HG02763 (cell line): ENCODE data around the gene LGALS3BP.

Experiments used
- ATAC-seq: cut with Tn5 transposase; IDR thresholded peaks from one replicate; pipeline ENCODE4 v1.9.1; 2021; ENCODE audit warnings: mild to moderate bottlenecking, moderate library complexity; ENCODE audit not compliant: unreplicated experiment

LGALS3BP gene

DNA sequence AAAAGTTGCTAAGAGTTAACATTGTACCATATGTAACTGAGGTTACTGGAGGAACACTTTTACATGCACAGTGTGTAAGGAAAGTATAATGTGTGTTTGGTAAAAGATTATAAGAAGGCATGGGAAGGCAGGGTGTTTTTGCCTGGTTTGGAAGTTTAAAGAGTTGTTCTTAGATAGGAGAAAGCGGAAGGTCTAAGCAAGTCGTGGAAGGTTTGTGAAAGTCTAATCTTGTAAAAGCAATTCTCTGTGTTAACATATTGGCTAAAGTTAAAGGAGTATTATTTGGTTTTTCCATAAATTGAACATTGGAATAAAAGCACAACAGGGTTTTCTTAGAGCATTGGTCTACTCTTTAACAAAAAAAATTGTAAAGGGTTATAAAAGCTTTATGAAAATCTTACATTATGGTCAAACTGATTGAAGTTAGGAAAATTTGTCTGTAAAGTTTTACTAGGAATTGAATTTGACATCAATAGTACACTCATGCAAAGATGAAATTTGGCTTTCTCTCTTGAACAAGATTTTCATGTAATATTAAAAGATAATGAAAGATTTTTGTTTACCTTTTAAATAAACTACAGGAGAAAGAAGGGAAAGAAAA, 34.5 kb upstream of the LGALS3BP start:
- no peak for ATAC-seq

DNA sequence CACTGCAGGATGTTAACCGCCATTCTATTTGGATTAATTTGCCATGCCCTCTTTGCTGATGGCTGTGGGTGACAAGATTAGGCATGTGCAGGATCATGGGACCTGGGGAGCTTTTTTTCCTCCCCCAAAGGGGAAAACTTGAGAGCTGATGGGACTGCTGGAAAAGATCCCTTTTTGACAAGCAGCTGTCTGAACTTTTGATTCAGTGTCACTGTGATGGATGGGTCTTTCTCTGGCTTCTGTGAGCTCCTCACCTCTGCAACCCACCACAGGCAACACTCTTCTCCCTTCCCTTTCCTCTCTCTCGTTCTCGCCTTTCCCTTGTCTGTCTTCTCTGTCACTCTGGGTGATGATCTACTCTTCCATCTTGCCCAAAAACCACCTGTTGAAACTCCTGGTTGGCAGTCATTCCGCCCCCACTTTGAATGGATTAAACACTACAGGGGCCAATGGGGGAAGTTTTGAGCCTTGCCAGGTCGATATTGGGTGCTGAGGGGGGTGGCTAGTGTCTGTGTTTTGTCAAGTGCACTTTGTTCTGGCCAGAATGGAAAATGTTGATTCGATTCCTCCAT, 32.9 kb upstream of the LGALS3BP start:
- no peak for ATAC-seq

GRCh38 chr17:79011451-79012147, 31.9 kb upstream of the LGALS3BP start:
- no peak for ATAC-seq

GRCh38 chr17:79010304-79010646, 30.6 kb upstream of the LGALS3BP start:
- ATAC-seq: no peak

- ATAC-seq: peak; percentile 89
Measured at GRCh38 chr17:79009397-79010303, 29.9 kb upstream of the LGALS3BP start, which contains the start of gene CANT1. Gene CANT1, minus strand, starts transcription at chr17:79009764. Its CDS starts 12,142 bp downstream, at chr17:78997622.

DNA sequence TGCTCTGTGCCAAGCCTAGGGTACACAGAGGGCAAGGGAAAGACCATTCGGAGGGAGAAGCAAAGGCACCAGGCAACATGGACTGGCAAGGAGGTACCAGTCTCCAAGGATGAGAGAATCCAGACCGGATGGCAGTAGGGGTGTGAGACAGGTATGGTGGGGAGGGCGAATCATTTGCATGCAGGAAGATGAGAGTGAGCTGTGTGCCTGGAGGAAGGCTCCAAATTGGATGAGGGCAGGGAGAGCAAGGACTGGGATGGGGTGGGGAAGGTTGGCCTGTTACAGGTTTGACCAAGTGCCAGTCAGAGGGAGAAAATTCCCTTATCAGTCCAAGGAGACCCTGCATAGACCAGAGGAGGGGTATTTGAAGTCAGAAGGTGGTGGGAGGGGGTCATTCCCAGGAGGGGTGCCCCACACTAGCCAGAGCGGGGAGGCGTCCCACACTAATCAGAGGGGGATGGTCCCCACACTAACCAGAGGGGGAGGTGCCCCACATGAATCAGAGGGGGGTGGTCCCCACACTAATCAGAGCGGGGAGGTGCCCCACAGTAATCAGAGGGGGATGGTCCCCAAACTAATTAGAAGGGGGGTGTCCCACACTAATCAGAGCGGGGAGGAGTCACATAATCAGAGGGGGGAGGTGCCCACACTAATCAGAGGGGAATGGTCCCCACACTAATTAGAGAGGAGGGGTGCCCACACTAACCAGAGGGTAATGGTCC, 29.1 kb upstream of the LGALS3BP start:
- ATAC-seq: no peak

DNA sequence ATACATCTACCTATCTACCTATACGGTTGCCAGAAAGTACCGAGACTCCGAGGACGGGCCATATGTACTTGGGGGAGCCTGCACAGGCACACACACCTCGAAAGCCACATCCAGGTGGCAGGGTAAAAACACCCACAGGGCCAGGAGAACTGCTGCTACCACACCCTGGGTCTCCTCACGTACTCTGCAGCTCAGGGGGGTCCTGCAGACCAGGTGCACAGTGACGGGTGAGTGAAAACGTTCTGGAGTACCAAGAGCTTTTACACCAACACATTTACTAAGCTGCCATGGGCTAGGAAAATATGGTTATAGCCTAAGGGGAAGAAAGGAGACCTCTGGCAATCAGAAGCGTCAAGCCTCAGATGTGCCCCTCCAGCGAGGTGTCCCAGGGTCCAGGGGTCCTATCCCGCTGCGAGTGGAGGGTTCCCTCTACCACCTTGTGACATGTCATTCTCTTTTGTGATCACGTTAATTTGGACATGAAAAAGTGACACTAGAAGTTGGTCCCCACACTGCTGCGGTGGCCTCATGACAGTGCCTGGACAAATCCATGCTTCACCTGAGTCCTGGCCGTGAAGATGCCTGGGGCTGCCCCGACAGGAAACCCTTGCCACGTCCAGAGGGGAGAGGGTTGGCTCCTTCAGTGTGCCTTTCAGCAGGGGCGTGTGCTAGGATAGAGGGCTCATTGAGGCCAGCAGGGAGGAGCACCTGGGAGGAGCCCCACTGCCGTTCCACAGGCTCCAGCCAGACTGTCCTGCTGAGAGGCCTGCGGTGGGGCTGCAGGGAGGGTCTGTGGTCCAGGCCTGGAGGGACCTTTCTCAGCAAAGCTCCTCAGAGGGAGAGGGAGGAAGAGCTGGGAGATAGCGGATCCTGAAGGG, 28.0 kb upstream of the LGALS3BP start:
- ATAC-seq: no peak

GRCh38 chr17:79006794-79007503, 27.2 kb upstream of the LGALS3BP start:
- ATAC-seq: no peak

GRCh38 chr17:79006046-79006445, 26.3 kb upstream of the LGALS3BP start:
- ATAC-seq: no peak

DNA sequence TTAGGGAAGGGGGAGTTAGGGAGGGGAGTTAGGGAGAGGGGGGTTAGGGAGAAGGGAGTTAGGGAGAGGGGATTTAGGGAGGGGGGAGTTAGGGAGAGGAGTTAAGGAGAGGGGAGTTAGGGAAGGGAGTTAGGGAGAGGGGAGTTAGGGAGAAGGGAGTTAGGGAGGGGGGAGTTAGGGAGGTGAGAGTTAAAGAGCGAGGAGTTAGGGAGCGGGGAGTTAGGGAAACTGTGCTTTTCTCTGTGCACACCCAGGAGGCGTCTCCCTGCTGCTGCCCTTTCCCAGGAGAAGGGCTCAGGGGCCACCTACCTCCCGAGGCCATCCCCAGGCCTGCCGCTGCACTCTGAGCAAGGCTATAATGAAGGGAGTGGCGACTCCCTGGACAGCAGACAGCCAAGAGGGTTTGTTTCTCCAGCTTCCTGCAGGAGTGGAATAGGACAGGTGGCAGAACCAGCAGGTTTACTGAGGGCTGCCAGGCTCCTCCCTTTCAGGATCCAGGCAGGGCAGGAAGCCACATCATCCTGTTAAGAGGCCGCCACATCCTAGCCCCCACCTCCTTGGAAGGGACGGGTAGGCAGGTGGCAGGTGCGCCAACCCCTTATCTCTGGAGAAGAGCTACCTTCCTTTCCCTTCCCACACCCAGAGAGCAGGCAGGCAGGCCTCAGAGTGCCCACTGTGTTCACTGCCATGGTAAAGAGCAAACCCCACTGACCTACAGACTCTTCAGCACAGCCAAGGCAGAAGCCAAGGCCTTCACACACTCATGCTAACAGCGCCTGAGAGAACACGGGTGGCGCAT, 25.5 kb upstream of the LGALS3BP start:
- no peak for ATAC-seq

DNA sequence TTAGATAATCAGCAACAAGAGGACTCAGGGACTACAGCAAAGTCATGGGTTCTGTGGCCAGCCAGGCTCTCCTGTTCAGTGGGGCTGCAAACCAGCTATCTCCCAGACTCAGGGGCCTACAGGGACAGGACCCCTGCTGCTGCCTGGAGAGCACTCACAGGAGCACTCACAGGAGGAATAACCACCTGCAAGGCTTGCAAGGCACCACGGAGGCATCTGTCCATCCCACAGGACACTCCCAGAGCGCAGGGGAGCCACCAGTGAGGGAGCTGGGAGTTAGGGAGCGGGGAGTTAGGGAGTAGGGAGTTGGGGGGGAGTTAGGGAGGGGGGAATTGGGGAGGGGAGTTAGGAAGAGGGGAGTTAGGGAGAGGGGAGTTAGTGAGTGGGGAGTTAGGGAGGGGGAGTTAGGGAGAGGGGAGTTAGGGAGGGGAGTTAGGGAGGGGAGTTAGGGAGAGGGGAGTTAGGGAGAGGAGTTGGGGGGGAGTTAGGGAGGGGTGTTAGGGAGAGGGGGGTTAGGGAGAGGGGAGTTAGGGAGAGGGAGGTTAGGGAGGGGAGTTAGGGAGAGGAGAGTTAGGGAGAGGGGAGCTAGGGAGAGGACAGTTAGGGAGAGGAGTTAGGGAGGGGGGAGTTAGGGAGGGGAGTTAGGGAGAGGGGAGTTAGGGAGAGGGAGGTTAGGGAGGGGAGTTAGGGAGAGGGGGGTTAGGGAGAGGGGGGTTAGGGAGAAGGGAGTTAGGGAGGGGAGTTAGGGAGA, 24.1 kb upstream of the LGALS3BP start:
- no peak for ATAC-seq

GRCh38 chr17:79002796-79003593, 23.3 kb upstream of the LGALS3BP start:
- ATAC-seq: no peak

GRCh38 chr17:79002291-79002690, 22.6 kb upstream of the LGALS3BP start:
- no peak for ATAC-seq

- no peak for ATAC-seq
Measured at GRCh38 chr17:79001190-79002020, 21.7 kb upstream of the LGALS3BP start.

DNA sequence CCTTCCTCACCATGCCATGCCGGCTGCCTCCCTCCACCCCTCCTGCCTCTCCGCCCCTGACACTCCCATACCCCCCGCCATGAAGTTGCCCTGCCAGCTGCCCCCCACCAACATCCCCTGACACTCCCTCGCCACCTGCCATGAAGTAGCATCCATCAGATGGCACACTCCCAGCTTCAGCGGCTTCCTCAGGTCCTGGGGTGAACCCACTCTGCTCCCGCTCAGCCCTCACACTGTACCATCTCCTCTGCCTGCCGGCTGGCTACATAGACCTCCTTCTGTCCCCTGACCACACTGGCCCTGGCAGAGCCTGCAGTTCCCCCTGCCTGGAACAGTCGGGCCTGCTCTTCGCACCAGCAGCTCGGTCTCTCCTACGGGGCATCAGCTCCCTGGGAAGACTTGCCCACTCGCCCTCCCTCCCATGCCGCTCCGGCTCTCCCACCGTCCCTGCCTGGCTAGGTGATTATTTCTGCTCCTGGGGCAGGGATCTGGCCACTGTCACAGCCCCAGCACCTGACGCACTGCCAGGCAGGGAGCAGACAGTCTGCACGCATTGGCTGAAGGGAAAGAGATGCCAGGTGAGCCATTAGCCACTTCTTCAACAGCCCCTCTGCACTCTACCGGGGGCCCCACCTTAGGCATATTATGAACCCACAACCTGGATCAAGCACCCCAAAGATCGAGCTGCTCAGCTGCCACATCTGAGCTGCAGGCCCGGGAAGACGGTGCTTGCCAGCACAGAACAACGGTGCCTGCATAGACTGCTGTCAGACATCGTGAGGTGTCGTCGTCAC, 20.9 kb upstream of the LGALS3BP start:
- ATAC-seq: no peak
